ENCODE measurements around the gene RBM42.

GRCh38 chr19:35655600-35655999 is 26.8 kb downstream of the RBM42 start:
- TF ChIP-seq POLR2A (IDR thresholded peaks at IDR 0.05; ENCODE audit: low read depth) (no peak), CTCF (IDR thresholded peaks at IDR 0.05) (no peak)
